ENCODE data around the gene MX2.
A peak's percentile ranks its signal among the peaks of the same experiment; 100 is the strongest.
"Not testable (repeated sequence)": the region's sequence is repeated elsewhere in the genome, so short reads cannot be mapped to it uniquely, and the experiment has no call there.

The MX2 gene

GRCh38 chr21:41411449-41412089 is 49.7 kb downstream of the MX2 start:
- H3K4me3 ChIP-seq (replicated peaks; ENCODE audit: low read depth, low read length) = no peak overlapping the region
- DNase-seq (ENCODE audit: extremely low read depth, low read depth) = no peak
- no peak for TF ChIP-seq CTCF (IDR thresholded peaks at IDR 0.05; ENCODE audit: low read depth, low read length, missing control alignments)

GRCh38 chr21:41417505-41417904 is 55.7 kb downstream of the MX2 start:
- not testable (repeated sequence) for H3K4me3 ChIP-seq (replicated peaks; ENCODE audit: low read depth, low read length); DNase-seq (ENCODE audit: extremely low read depth, low read depth)

GRCh38 chr21:41418393-41418792 is 56.6 kb downstream of the MX2 start:
- TF ChIP-seq CTCF (IDR thresholded peaks at IDR 0.05; ENCODE audit: low read depth, low read length, missing control alignments) = no peak

GRCh38 chr21:41418956-41419680 is 57.3 kb downstream of the MX2 start:
- H3K4me3 ChIP-seq (replicated peaks; ENCODE audit: low read depth, low read length) = no peak overlapping the region
- TF ChIP-seq CTCF (IDR thresholded peaks at IDR 0.05; ENCODE audit: low read depth, low read length, missing control alignments) = no peak
- no peak for DNase-seq (ENCODE audit: extremely low read depth, low read depth)

More at GRCh38 chr21:41418393-41418792, 56.6 kb downstream of the MX2 start:
- no peak for DNase-seq (ENCODE audit: extremely low read depth, low read depth)
- no peak overlapping the region for H3K4me3 ChIP-seq (replicated peaks; ENCODE audit: low read depth, low read length)

- peak overlapping the region; percentile 52 for H3K4me3 ChIP-seq (replicated peaks; ENCODE audit: low read depth, low read length)
- DNase-seq (ENCODE audit: extremely low read depth, low read depth) = peak; percentile 70
- TF ChIP-seq CTCF (IDR thresholded peaks at IDR 0.05; ENCODE audit: low read depth, low read length, missing control alignments) = no peak
These were observed 58.4 kb downstream of the MX2 start for GRCh38 chr21:41419921-41420862.

GRCh38 chr21:41420998-41421397 is 59.2 kb downstream of the MX2 start:
- H3K4me3 ChIP-seq (replicated peaks; ENCODE audit: low read depth, low read length) = peak overlapping the region; percentile 52
- not testable (repeated sequence) for DNase-seq (ENCODE audit: extremely low read depth, low read depth)

GRCh38 chr21:41422546-41423304 is 60.9 kb downstream of the MX2 start:
- DNase-seq (ENCODE audit: extremely low read depth, low read depth) = no peak
- TF ChIP-seq CTCF (IDR thresholded peaks at IDR 0.05; ENCODE audit: low read depth, low read length, missing control alignments) = no peak
- H3K4me3 ChIP-seq (replicated peaks; ENCODE audit: low read depth, low read length) = no peak overlapping the region

- H3K4me3 ChIP-seq (replicated peaks; ENCODE audit: low read depth, low read length) = not testable (repeated sequence)
These were observed 61.4 kb downstream of the MX2 start for GRCh38 chr21:41423305-41423636.

More at GRCh38 chr21:41423305-41423636, 61.4 kb downstream of the MX2 start:
- not testable (repeated sequence) for DNase-seq (ENCODE audit: extremely low read depth, low read depth)
